Amniotic stem cell (primary cell): ENCODE results near the gene CDK9.
A peak's percentile ranks its signal among the peaks of the same experiment; 100 is the strongest.

ENCODE experiments used
- DNase-seq: peaks from one replicate; lab custom pipeline; 2025; lab: John Stamatoyannopoulos, UW

Gene CDK9

GRCh38 chr9:127761491-127761956, 24.3 kb upstream of the CDK9 start:
- DNase-seq: no peak

GRCh38 chr9:127762111-127762676, 23.6 kb upstream of the CDK9 start:
- DNase-seq: no peak

- no peak for DNase-seq
Observed at GRCh38 chr9:127763918-127764384, 21.9 kb upstream of the CDK9 start.

- no peak for DNase-seq
Observed at GRCh38 chr9:127765418-127765817, 20.4 kb upstream of the CDK9 start.

- DNase-seq: no peak
Observed at GRCh38 chr9:127767410-127767809, 18.4 kb upstream of the CDK9 start.

- no peak for DNase-seq
Observed at GRCh38 chr9:127767909-127768331, 17.9 kb upstream of the CDK9 start.

GRCh38 chr9:127768698-127769097, 17.1 kb upstream of the CDK9 start:
- no peak for DNase-seq

- no peak for DNase-seq
Observed at GRCh38 chr9:127769101-127769500, 16.7 kb upstream of the CDK9 start.

- no peak for DNase-seq
Observed at GRCh38 chr9:127769929-127770582, 15.8 kb upstream of the CDK9 start.

- DNase-seq: no peak
Observed at GRCh38 chr9:127770583-127770904, 15.3 kb upstream of the CDK9 start.

- peak; percentile 92 for DNase-seq
Observed at GRCh38 chr9:127770905-127771569, 14.8 kb upstream of the CDK9 start.

GRCh38 chr9:127771570-127772189, 14.2 kb upstream of the CDK9 start:
- no peak for DNase-seq

- no peak for DNase-seq
Observed at GRCh38 chr9:127772603-127773002, 13.2 kb upstream of the CDK9 start.

GRCh38 chr9:127773272-127773671, 12.6 kb upstream of the CDK9 start:
- DNase-seq: no peak

- DNase-seq: no peak
Observed at GRCh38 chr9:127773981-127774380, 11.9 kb upstream of the CDK9 start.

GRCh38 chr9:127776195-127776923, 9.5 kb upstream of the CDK9 start:
- DNase-seq: no peak

GRCh38 chr9:127776924-127777289, 8.9 kb upstream of the CDK9 start:
- DNase-seq: no peak

GRCh38 chr9:127777368-127777980, 8.4 kb upstream of the CDK9 start:
- no peak for DNase-seq

GRCh38 chr9:127778280-127779135, 7.3 kb upstream of the CDK9 start, which contains the start of gene SH2D3C:
SH2D3C (minus strand) TSS chr9:127778666; CDS start chr9:127778627, 39 bp downstream.
- no peak for DNase-seq

- no peak for DNase-seq
Observed at GRCh38 chr9:127779136-127779981, 6.5 kb upstream of the CDK9 start.
